ENCODE data around the gene CDC73. TPM values are rescaled to one million over a fixed set of nuclear protein-coding genes. Genes with fewer than 3 reads are reported as not detected.

CDC73 gene
- total RNA-seq, 1 experiment from 2014 or later: 62.5 TPM

- Histone ChIP-seq H2BK12ac (ENCODE audit: insufficient read length, low read depth, low read length) (no peak overlapping the region), H3T11ph (ENCODE audit: low read length) (no peak overlapping the region), H4K5ac (ENCODE audit: insufficient read length, low read depth, low read length) (no peak overlapping the region), H3K27ac (ENCODE audit: insufficient read length, low read depth, low read length) (no peak overlapping the region), H3K18ac (ENCODE audit: insufficient read length, low read depth, low read length) (no peak overlapping the region), H3K27me3 (ENCODE audit: insufficient read depth, low read length) (no peaks in the 10 kb centered on the region), H2BK120ac (ENCODE audit: low read depth, low read length, poor library complexity, severe bottlenecking) (no peak overlapping the region), H4K91ac (ENCODE audit: insufficient read length, low read depth, low read length) (no peak overlapping the region), H3K79me1 (ENCODE audit: insufficient read depth, low read depth, low read length, poor library complexity, severe bottlenecking) (no peaks in the 10 kb centered on the region), H3K9me3 (ENCODE audit: control insufficient read depth, low read depth, low read length) (no peaks in the 10 kb centered on the region), H3K23me2 (ENCODE audit: insufficient read length, low read depth, low read length, poor library complexity, severe bottlenecking) (no peaks in the 10 kb centered on the region), H3K23ac (ENCODE audit: insufficient read length, low read depth, low read length) (no peak overlapping the region), H4K20me1 (ENCODE audit: control insufficient read depth, insufficient read depth, insufficient read length) (no peaks in the 10 kb centered on the region), H3K9ac (ENCODE audit: extremely low read depth, insufficient read length, low read length) (no peak overlapping the region), H2AK5ac (ENCODE audit: insufficient read length, low read length) (no peak overlapping the region), H3K79me2 (ENCODE audit: insufficient read depth, low read length) (no peaks in the 10 kb centered on the region), H4K8ac (replicated peaks; ENCODE audit: insufficient read length, low read depth, low read length) (no peak overlapping the region), H2AFZ (ENCODE audit: low read length) (no peak overlapping the region), H3K4me1 (ENCODE audit: insufficient read depth, low read length) (peaks cover 7% of the 10 kb centered on the region; the same call in 1 of the 2 replicates), H2BK20ac (ENCODE audit: low read depth, low read length, poor library complexity, severe bottlenecking) (no peak overlapping the region), H3K4ac (ENCODE audit: low read depth, low read length) (no peak overlapping the region), H3K56ac (ENCODE audit: insufficient read length, low read depth, low read length) (no peak overlapping the region), H2BK15ac (ENCODE audit: low read depth, low read length) (no peak overlapping the region), H3K14ac (ENCODE audit: insufficient read depth, low read length) (no peak overlapping the region; the same call in 1 of the 2 replicates), H2BK5ac (ENCODE audit: insufficient read length, low read length) (no peak overlapping the region), H3K4me2 (ENCODE audit: insufficient read depth, insufficient read length, low read length) (no peak overlapping the region)
- Mint-ChIP-seq H3K27me3 (ENCODE audit: low read depth) (no peaks in the 10 kb centered on the region), H3K4me1 (peaks cover 28 to 31% of the 10 kb centered on the region in 2 experiments), H3K27ac (peak overlapping the region in 2 of 3 experiments; percentile 39 to 50; a peak in 2 of 7 replicates), H3K36me3 (ENCODE audit: insufficient read depth in 1 of 3, low read depth in 3 of 3) (no peaks in the 10 kb centered on the region), H3K4me3 (no peak overlapping the region), H3K9me3 (no peaks in the 10 kb centered on the region)
- DNase-seq: no peak
- TF ChIP-seq CTCF (conservative IDR thresholded peaks at IDR 0.05): no peak
- no CpG with 5 or more reads among the region's 6 CpGs for WGBS (ENCODE audit: extremely low coverage, insufficient read length, low lambda C conversion rate)
These were observed 10.2 kb upstream of the CDC73 start for GRCh38 chr1:193111641-193112090.

Measured in H9 (cell line).